Measurements from ENCODE around the gene KREMEN2.

Gene KREMEN2

GRCh38 chr16:3012828-3013420, 48.8 kb downstream of the KREMEN2 start, which contains the start of gene CLDN9:
Gene CLDN9 (plus strand): TSS chr16:3012923. CDS start chr16:3013363, 440 bp downstream.
- ATAC-seq (replicated peaks) (peak; percentile 21), DNase-seq (no peak)
- Mint-ChIP-seq H3K4me1 (ENCODE audit: low read depth in 2 of 2) (peaks cover 6 to 9% of the 10 kb centered on the region in 2 donors), H3K9me3 (no peaks in the 10 kb centered on the region), H3K27me3 (peaks cover 0 to 30% of the 10 kb centered on the region in 2 donors), H3K36me3 (ENCODE audit: insufficient read depth) (peaks cover 4% of the 10 kb centered on the region), H3K4me3 (no peak within 1 kb of the TSS), H3K27ac (no peak within 1 kb of the TSS)

GRCh38 chr16:3013491-3013951, 49.4 kb downstream of the KREMEN2 start:
- peaks cover 0 to 24% of the 10 kb centered on the region in 2 donors for H3K27me3 Mint-ChIP-seq
- H3K27ac Mint-ChIP-seq: no peak overlapping the region
- peaks cover 4% of the 10 kb centered on the region for H3K36me3 Mint-ChIP-seq (ENCODE audit: insufficient read depth)
- no peak for DNase-seq
- no peaks in the 10 kb centered on the region for H3K9me3 Mint-ChIP-seq
- no peak for ATAC-seq (replicated peaks)
- H3K4me3 Mint-ChIP-seq: no peak overlapping the region
- H3K4me1 Mint-ChIP-seq (ENCODE audit: low read depth in 2 of 2): peaks cover under 1 to 5% of the 10 kb centered on the region in 2 donors

GRCh38 chr16:3013998-3014690, 50.1 kb downstream of the KREMEN2 start:
- H3K36me3 Mint-ChIP-seq (ENCODE audit: insufficient read depth): peaks cover 4% of the 10 kb centered on the region
- H3K27me3 Mint-ChIP-seq: peaks cover 0 to 24% of the 10 kb centered on the region in 2 donors
- H3K4me3 Mint-ChIP-seq: no peak overlapping the region
- no peak overlapping the region for H3K27ac Mint-ChIP-seq
- peaks cover 0 to 2% of the 10 kb centered on the region in 2 donors for H3K4me1 Mint-ChIP-seq (ENCODE audit: low read depth in 2 of 2)
- ATAC-seq (replicated peaks) (no peak), DNase-seq (no peak)
- H3K9me3 Mint-ChIP-seq: no peaks in the 10 kb centered on the region

GRCh38 chr16:3014971-3015370, 50.9 kb downstream of the KREMEN2 start:
- Mint-ChIP-seq H3K36me3 (ENCODE audit: insufficient read depth) (peaks cover 4% of the 10 kb centered on the region), H3K27me3 (peaks cover 0 to 24% of the 10 kb centered on the region in 2 donors), H3K4me1 (ENCODE audit: low read depth in 2 of 2) (peaks cover 2 to 7% of the 10 kb centered on the region in 2 donors), H3K9me3 (no peaks in the 10 kb centered on the region), H3K4me3 (no peak overlapping the region), H3K27ac (no peak overlapping the region)
- no peak for ATAC-seq (replicated peaks)
- no peak for DNase-seq

- Mint-ChIP-seq H3K9me3 (no peaks in the 10 kb centered on the region), H3K27me3 (peaks cover 0 to 24% of the 10 kb centered on the region in 2 donors)
- no peak for DNase-seq
Observed at GRCh38 chr16:3015865-3016521, 51.9 kb downstream of the KREMEN2 start.

GRCh38 chr16:3017344-3017743, 53.3 kb downstream of the KREMEN2 start:
- Mint-ChIP-seq H3K27me3 (peaks cover 0 to 18% of the 10 kb centered on the region in 2 donors), H3K4me3 (no peak overlapping the region), H3K9me3 (no peaks in the 10 kb centered on the region), H3K36me3 (ENCODE audit: insufficient read depth) (peaks cover 8% of the 10 kb centered on the region), H3K27ac (no peak overlapping the region), H3K4me1 (ENCODE audit: low read depth in 2 of 2) (peaks cover 23 to 26% of the 10 kb centered on the region in 2 donors)
- no peak for DNase-seq
- no peak for ATAC-seq (replicated peaks)

More at GRCh38 chr16:3015865-3016521, 51.9 kb downstream of the KREMEN2 start:
- H3K27ac Mint-ChIP-seq: no peak overlapping the region
- no peak overlapping the region for H3K4me3 Mint-ChIP-seq
- peaks cover 10 to 13% of the 10 kb centered on the region in 2 donors for H3K4me1 Mint-ChIP-seq (ENCODE audit: low read depth in 2 of 2)
- peaks cover 4% of the 10 kb centered on the region for H3K36me3 Mint-ChIP-seq (ENCODE audit: insufficient read depth)
- no peak for ATAC-seq (replicated peaks)

Measured in effector memory CD8-positive, alpha-beta T cell (primary cell).